Measurements from ENCODE around the gene GVQW3. TPM values are rescaled to one million over a fixed set of nuclear protein-coding genes. Genes with fewer than 3 reads are reported as not detected.
A peak's percentile ranks its signal among the peaks of the same experiment; 100 is the strongest.

GVQW3 gene
- total RNA-seq (2014; rRNA removed; shearing (Covaris generic)): 1.4 and 3.0 TPM in 2 replicates

GRCh38 chr11:76380977-76381719, at the start of gene GVQW3, which contains the start of gene THAP12:
Gene GVQW3 (plus strand): TSS chr11:76381323. CDS start chr11:76381829, 506 bp downstream.
Gene THAP12 (minus strand): TSS chr11:76381132. CDS start chr11:76380836, 296 bp downstream.
- DNase-seq (ENCODE audit: low read depth): peak; percentile 96

- no peak for DNase-seq (ENCODE audit: low read depth)
These were observed 46.2 kb upstream of the GVQW3 start for GRCh38 chr11:76334826-76335389.

DNA sequence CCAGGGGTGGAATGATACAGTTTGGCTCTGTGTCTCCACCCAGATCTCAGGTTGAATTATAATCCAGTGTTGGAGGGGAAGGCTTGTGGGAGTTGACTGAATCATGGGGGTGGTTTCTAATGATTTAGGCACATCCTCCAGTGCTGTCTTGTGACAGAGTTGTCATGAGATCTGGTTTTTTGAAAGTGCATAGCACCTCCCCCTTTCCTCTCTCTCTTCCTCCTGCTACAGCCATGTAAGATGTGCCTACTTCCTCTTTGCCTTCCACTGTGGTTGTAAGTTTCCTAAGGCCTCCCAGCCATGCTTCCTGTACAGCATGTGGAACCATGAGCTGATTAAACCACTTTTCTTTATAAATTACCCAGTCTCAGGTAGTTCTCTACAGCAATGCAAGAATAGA, 45.3 kb upstream of the GVQW3 start:
- DNase-seq (ENCODE audit: low read depth): no peak

GRCh38 chr11:76336597-76336996, 44.5 kb upstream of the GVQW3 start:
- no peak for DNase-seq (ENCODE audit: low read depth)

DNA sequence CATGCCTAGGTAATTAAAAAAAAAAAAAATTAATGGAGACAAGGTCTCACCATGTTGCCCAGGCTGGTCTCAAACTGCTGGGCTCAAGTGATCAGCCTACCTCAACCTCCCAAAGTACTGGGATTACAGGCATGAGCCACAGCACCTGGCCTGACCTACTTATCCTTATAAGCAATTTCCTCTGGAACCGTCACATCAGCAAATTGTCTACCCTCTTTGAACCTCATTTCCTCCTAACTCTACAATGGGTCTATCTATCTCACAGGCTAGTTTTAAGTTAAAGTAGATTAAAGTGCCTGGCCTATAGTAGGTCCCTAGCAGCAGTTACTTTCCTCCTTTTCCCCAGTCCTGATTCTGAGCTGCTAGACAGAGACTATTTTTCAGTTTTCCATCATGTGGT, 43.7 kb upstream of the GVQW3 start:
- DNase-seq (ENCODE audit: low read depth): no peak

DNA sequence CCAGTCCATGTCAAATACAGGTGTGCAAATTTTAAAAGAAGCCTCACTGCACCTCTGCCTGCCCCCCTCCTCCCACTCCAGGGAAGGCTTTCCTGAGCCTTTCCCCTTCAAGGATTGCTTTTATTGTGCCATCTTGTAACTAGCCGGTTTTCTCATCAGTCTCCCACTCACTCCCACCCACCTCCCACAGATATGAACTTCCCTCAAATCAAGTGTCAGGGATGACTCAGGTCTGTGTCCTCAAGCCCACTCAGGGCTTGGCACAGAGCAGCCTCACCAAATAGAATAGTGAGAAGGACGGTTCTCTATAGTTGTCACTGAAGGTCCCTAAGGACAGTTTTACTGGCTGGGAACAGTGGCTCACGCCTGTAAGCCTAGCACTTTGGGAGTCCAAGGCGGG, 43.2 kb upstream of the GVQW3 start:
- no peak for DNase-seq (ENCODE audit: low read depth)

- no peak for DNase-seq (ENCODE audit: low read depth)
These were observed 41.9 kb upstream of the GVQW3 start for GRCh38 chr11:76339221-76339620.

GRCh38 chr11:76347466-76347865, 33.7 kb upstream of the GVQW3 start:
- DNase-seq (ENCODE audit: low read depth): no peak

DNA sequence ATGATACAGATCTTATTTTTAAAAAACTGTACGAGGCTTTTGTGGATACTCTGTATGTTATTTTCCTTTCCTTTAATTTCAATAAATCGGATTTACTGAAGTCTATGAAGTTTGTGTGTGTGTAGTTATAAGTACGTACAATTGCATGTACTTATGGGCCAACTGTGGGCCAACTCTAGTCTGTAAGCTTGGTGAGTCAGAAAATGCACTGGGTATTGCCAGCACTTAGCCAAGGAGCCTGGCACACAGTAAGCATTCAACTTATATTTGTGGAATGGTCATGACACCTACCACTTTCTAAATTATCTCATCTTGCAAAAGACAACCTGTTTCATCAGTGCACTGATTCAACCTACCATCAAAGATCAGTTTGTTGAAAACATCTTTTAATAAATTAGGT, 32.8 kb upstream of the GVQW3 start:
- DNase-seq (ENCODE audit: low read depth): no peak

DNA sequence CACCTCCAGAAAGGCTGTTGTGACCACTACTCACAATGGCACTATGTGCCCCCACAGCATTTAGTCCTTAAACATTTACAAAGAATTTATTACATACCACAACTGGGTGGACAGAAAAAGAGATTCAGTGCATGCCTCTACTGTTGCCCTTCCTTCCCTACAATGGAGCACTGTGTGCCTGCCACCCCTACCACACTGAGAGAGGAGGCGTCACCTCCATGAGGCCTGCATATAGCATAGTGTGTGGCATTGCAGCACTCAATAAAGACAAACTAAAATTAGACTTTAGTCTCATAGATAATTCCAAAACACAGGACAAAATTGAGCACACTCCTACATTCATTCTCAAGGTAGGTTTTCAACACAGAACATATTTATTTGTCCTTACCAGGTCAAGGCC, 26.0 kb upstream of the GVQW3 start:
- DNase-seq (ENCODE audit: low read depth): no peak

DNA sequence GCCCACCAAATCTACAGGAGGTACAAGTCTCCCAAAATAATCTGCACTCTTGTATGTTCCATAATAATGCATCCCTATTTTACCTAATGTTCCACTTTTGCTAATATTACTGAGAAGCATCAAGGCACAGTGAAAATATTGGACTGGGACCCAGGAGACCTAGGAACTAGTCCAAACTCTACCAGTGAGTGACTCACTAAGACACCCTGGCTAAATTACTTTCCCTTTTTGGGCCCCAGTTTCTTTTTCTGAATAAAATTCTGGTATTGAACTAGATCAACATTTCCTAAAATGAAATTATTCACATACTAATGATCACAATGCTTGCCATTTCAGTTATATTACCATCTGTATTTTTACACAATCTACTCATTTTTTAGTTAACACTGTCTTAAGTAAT, 19.7 kb upstream of the GVQW3 start:
- no peak for DNase-seq (ENCODE audit: low read depth)

- DNase-seq (ENCODE audit: low read depth): no peak
These were observed 19.3 kb upstream of the GVQW3 start for GRCh38 chr11:76361776-76362175.

- no peak for DNase-seq (ENCODE audit: low read depth)
These were observed 18.4 kb upstream of the GVQW3 start for GRCh38 chr11:76362716-76363115.

DNA sequence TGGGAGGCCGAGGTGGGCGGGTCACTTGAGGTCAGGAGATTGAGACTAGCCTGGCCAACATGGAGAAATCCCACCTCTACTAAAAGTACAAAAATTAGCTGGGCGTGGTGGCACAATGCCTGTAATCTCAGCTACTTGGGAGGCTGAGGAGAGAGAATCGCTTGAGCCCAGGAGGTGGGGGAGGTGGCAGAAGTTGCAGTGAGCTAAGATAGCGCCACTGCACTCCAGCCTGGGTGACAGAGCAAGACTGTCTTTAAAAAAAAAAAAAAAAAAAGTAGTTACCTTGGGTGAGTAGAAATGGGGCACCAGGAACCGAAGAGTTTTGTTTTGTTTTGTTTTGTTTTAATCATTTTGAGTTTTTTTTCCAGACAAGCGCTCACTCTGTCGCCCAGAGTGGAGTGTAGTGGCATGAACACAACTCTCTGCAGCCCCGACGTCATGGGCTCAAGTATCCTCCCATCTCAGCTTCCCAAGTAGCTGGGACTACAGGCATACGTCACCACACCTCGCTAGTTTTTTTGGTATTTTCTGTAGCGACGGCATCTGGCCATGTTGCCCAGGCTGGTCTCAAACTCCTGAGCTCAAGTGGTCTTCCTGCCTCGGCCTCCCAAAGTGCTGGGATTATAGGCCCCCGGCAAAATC, 16.0 kb upstream of the GVQW3 start:
- DNase-seq (ENCODE audit: low read depth): no peak

DNA sequence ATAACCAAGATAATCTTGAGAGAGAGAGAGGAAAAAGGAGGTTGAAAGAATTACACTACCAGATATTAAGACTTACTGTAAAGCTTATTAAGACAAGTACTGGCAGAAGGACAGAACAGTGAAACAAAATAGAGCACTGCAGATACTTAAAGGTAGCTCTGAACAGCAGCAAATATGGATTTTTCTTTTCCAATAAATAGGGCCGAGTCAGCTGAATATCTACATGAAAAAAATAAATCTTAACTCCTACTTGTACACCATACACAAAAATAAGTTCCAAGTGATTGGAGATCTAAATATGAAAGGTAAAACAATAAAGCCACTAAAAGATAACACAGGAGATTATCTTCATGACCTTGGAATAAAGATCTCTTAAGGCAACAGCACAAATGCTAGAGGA, 12.6 kb upstream of the GVQW3 start:
- no peak for DNase-seq (ENCODE audit: low read depth)

GRCh38 chr11:76369406-76369805, 11.7 kb upstream of the GVQW3 start:
- DNase-seq (ENCODE audit: low read depth): no peak

DNA sequence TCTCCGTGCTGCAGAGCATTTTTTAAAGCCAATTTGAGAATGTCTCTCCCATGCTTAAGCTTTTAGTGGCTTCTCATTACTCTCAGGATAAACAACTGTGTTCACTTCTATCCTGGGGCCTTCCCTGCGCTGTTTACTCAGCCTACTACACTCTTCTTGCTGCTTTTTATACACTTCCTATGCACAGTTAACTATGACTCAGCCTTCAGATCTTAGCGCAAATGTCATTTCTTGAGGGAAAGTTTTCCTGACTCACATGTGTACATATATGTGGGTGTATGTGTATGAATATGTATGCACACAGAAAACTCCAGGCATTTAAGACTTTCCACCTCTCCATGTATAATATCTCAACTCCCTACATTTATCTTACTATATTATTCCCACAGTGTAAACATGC, 10.0 kb upstream of the GVQW3 start:
- DNase-seq (ENCODE audit: low read depth): peak; percentile 82

GRCh38 chr11:76376746-76377558, 4.2 kb upstream of the GVQW3 start:
- no peak for DNase-seq (ENCODE audit: low read depth)

DNA sequence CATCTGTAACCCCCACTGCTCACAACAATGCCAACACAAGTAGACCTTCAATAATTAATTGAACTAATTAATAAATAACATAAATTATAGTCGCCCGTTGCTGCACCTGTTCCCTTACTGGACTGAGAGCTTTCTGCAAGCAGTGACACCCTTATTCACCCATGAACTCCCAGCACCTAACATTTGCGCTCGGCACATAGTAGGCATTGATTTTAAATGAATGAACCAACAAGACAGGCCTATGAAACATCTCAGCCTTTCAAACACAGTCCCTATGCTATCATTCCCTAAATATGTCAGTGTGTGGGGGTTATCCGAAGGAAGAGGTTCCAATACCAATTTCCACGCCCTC, 1.3 kb upstream of the GVQW3 start:
- DNase-seq (ENCODE audit: low read depth): no peak

GRCh38 chr11:76380159-76380976, 755 bp upstream of the GVQW3 start:
- DNase-seq (ENCODE audit: low read depth): peak; percentile 18

DNA sequence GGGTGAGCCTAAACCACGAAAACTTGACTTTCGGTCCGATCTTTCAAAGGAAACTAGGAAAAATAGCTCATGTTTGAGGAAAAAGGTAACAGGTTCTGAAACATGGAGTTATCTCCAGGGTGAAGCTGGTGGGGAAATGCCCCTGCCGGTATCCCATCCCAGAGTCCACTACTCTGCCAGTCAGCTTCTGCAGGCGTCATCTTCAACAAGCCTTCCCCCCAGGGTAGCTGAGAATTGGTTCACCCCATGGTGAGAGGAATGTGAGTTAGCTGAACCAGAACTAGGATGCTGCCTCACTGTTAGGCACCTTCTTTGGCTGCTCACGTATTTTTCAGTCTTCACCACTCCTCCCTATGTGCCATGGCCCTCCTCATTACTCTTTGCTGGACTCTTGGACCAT, 1.1 kb downstream of the GVQW3 start:
- DNase-seq (ENCODE audit: low read depth): no peak

Measured in M059J (cell line).